HCT116 (cell line): ENCODE results near the gene CDH22.

ENCODE experiments used
- CBX3 ChIP-seq: IDR thresholded peaks from 2 replicates; pipeline ENCODE4 v1.6.1; 2012; ENCODE audit warnings: low read depth
- CTCF ChIP-seq, 3 experiments: fragments of 200-600 bp in 1 of 3; sonication (generic) in 1 of 3; IDR thresholded peaks in 2 of 3; conservative IDR thresholded peaks in 1 of 3; 2 replicates each; pipeline ENCODE4 v1.5.1; 2012 to 2017; ENCODE audit warnings: low read depth in 2 of 3, low read length in 2 of 3, antibody characterized with exemption in 1 of 3, borderline replicate concordance in 1 of 3, control low read depth in 1 of 3, mild to moderate bottlenecking in 1 of 3, mixed read lengths in 1 of 3, mixed run types in 1 of 3, moderate library complexity in 1 of 3; ENCODE audit not compliant: insufficient read depth in 1 of 3
- ELF1 ChIP-seq: IDR thresholded peaks from 2 replicates; pipeline ENCODE4 v1.6.1; 2012; ENCODE audit warnings: low read depth, borderline replicate concordance
- EZH2 ChIP-seq: fragments of 200-600 bp; sonication (generic); IDR thresholded peaks from 2 replicates; pipeline ENCODE4 v1.6.1; 2017; ENCODE audit warnings: antibody characterized with exemption, mixed run types
- POLR2A ChIP-seq: IDR thresholded peaks from 2 replicates; pipeline ENCODE4 v1.7.0; 2011; ENCODE audit warnings: borderline replicate concordance; ENCODE audit not compliant: insufficient read depth, insufficient read length; ENCODE audit errors: extremely low read depth
- RAD21 ChIP-seq: IDR thresholded peaks from 2 replicates; pipeline ENCODE4 v1.6.1; 2012; ENCODE audit warnings: low read depth, mild to moderate bottlenecking
- SRF ChIP-seq: IDR thresholded peaks from 2 replicates; pipeline ENCODE4 v1.6.1; 2012; ENCODE audit warnings: low read depth
- ZFX ChIP-seq: fragments of 450-650 bp; IDR thresholded peaks from 2 replicates; pipeline ENCODE4 v1.6.1; 2017

GRCh38 chr20:46209930-46210671, 98.2 kb downstream of the CDH22 start:
- TF ChIP-seq ELF1 = no peak
- no peak for TF ChIP-seq POLR2A
- TF ChIP-seq ZFX = no peak
- no peak for TF ChIP-seq CTCF (IDR thresholded peaks at IDR 0.05 in 2 of 3, conservative IDR thresholded peaks at IDR 0.05 in 1 of 3; ENCODE audit: borderline replicate concordance in 1 of 3, insufficient read depth in 1 of 3, low read depth in 2 of 3, low read length in 2 of 3)
- TF ChIP-seq SRF = no peak
- no peak for TF ChIP-seq RAD21
- TF ChIP-seq CBX3 = no peak
- no peak for TF ChIP-seq EZH2
